ENCODE data around the gene SOAT1.

Gene SOAT1

GRCh38 chr1:179318491-179318890 is 24.9 kb downstream of the SOAT1 start (continued):
- TF ChIP-seq TSHZ1 (tag by site-specific recombination; IDR thresholded peaks at IDR 0.05; ENCODE audit: borderline replicate concordance) (no peak), ZSCAN18 (tag by site-specific recombination; IDR thresholded peaks at IDR 0.05) (no peak)

DNA sequence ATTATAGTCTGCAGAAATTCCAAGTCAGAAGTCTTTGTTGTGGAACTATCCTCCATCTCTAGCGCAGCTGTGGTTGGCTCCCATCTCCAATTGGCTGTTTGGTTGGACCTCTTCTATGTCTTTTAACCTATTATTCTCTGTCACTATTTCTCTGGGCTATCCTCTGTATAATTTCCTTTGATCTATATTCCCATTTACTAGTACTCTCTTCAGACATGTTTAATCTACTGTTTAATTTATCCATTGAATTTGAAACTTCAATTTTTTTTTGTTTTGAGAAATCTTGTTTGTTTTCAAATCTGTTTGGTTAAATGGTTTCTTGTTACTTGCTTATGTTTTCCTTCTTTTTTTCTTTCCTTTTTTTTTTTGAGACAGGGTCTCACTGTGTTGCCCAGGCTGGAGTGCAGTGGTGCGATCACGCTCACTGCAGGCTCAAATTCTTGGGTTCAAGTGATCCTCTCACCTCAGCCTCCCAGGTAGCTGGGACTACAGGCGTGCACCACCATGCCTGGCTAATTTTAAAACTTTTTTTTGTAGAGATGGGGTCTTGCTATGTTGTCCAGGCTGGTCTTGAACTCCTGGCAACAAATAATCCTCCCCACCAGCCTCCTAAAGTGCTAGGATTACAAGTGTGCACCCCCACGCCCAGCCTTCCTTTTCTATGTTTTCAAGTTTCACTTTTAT is 28.1 kb downstream of the SOAT1 start:
- CTCF ChIA-PET = no interaction called here
- Histone ChIP-seq H3K9me3 (ENCODE audit: control insufficient read depth, insufficient read depth, low read depth, low read length) (no peaks in the 10 kb centered on the region), H3K27ac (ENCODE audit: extremely low read depth, low read depth, low read length) (no peak overlapping the region), H3K36me3 (ENCODE audit: control insufficient read depth in 2 of 2, insufficient read depth in 1 of 2, low read length in 2 of 2) (peaks cover 0 to 22% of the 10 kb centered on the region in 2 experiments; a peak in 1 of 3 replicates), H3K4me3 (ENCODE audit: low read depth, low read length) (no peak overlapping the region), H3K4me1 (ENCODE audit: control insufficient read depth, insufficient read depth, low read length) (no peaks in the 10 kb centered on the region)
- TF ChIP-seq ZNF510 (tag by site-specific recombination; IDR thresholded peaks at IDR 0.05; ENCODE audit: insufficient replicate concordance) (no peak), ZNF121 (tag by site-specific recombination; IDR thresholded peaks at IDR 0.05) (peak; percentile 92)
- POLR2A ChIA-PET = no interaction called here

GRCh38 chr1:179322557-179322956 is 29.0 kb downstream of the SOAT1 start:
- Histone ChIP-seq H3K9me3 (ENCODE audit: control insufficient read depth, insufficient read depth, low read depth, low read length) (no peaks in the 10 kb centered on the region), H3K27ac (ENCODE audit: extremely low read depth, low read depth, low read length) (no peak overlapping the region), H3K4me1 (ENCODE audit: control insufficient read depth, insufficient read depth, low read length) (no peaks in the 10 kb centered on the region), H3K36me3 (ENCODE audit: control insufficient read depth in 2 of 2, insufficient read depth in 1 of 2, low read length in 2 of 2) (peaks cover 0 to 28% of the 10 kb centered on the region in 2 experiments; a peak in 1 of 3 replicates), H3K4me3 (ENCODE audit: low read depth, low read length) (no peak overlapping the region)
- ChIA-PET POLR2A (no interaction called here), CTCF (no interaction called here)
- TF ChIP-seq ZBTB11 (tag by site-specific recombination; conservative IDR thresholded peaks at IDR 0.05; ENCODE audit: low read depth) (no peak), ZNF366 (tag by site-specific recombination; conservative IDR thresholded peaks at IDR 0.05) (no peak), MEIS1 (CRISPR knock-in tag; IDR thresholded peaks at IDR 0.05; ENCODE audit: borderline replicate concordance) (no peak), ZNF433 (tag by site-specific recombination; IDR thresholded peaks at IDR 0.05; ENCODE audit: low read depth) (no peak), ZNF623 (tag by site-specific recombination; IDR thresholded peaks at IDR 0.05) (no peak), ZBTB49 (tag by site-specific recombination; IDR thresholded peaks at IDR 0.05; ENCODE audit: low read depth) (no peak), ZNF221 (tag by site-specific recombination; IDR thresholded peaks at IDR 0.05; ENCODE audit: borderline replicate concordance) (no peak), ZXDB (tag by site-specific recombination; IDR thresholded peaks at IDR 0.05) (no peak), ZNF391 (tag by site-specific recombination; IDR thresholded peaks at IDR 0.05; ENCODE audit: borderline replicate concordance, low read depth) (no peak), MZF1 (tag by site-specific recombination; IDR thresholded peaks at IDR 0.05; ENCODE audit: borderline replicate concordance) (no peak), ZNF561 (tag by site-specific recombination; IDR thresholded peaks at IDR 0.05; ENCODE audit: borderline replicate concordance) (no peak), ZNF585B (tag by site-specific recombination; IDR thresholded peaks at IDR 0.05) (no peak), OVOL3 (tag by site-specific recombination; IDR thresholded peaks at IDR 0.05) (no peak)
- TF ChIP-seq, protein P1, sequence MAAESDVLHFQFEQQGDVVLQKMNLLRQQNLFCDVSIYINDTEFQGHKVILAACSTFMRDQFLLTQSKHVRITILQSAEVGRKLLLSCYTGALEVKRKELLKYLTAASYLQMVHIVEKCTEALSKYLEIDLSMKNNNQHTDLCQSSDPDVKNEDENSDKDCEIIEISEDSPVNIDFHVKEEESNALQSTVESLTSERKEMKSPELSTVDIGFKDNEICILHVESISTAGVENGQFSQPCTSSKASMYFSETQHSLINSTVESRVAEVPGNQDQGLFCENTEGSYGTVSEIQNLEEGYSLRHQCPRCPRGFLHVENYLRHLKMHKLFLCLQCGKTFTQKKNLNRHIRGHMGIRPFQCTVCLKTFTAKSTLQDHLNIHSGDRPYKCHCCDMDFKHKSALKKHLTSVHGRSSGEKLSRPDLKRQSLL (tag by site-specific recombination; IDR thresholded peaks at IDR 0.05) = no peak

Data from HEK293 (cell line).